Measurements from ENCODE around the gene SUMO3.
"Not testable (repeated sequence)": the region's sequence is repeated elsewhere in the genome, so short reads cannot be mapped to it uniquely, and the experiment has no call there.

SUMO3 gene

GRCh38 chr21:44846485-44847260 is 28.8 kb upstream of the SUMO3 start:
- no peak for DNase-seq (ENCODE audit: low read depth)

- no peak for DNase-seq (ENCODE audit: low read depth)
Observed at GRCh38 chr21:44846224-44846484, 28.3 kb upstream of the SUMO3 start.

- no peak for DNase-seq (ENCODE audit: low read depth)
Observed at GRCh38 chr21:44845418-44846223, 27.8 kb upstream of the SUMO3 start.

GRCh38 chr21:44844256-44844655 is 26.4 kb upstream of the SUMO3 start:
- no peak for DNase-seq (ENCODE audit: low read depth)

- DNase-seq (ENCODE audit: low read depth): no peak
Observed at GRCh38 chr21:44842721-44843445, 25.0 kb upstream of the SUMO3 start.

- no peak for DNase-seq (ENCODE audit: low read depth)
Observed at GRCh38 chr21:44842087-44842486, 24.2 kb upstream of the SUMO3 start.

- no peak for DNase-seq (ENCODE audit: low read depth)
Observed at GRCh38 chr21:44840771-44841170, 22.9 kb upstream of the SUMO3 start.

GRCh38 chr21:44838951-44839350 is 21.1 kb upstream of the SUMO3 start:
- no peak for DNase-seq (ENCODE audit: low read depth)

GRCh38 chr21:44838039-44838895 is 20.4 kb upstream of the SUMO3 start:
- DNase-seq (ENCODE audit: low read depth): no peak

GRCh38 chr21:44837537-44837936 is 19.7 kb upstream of the SUMO3 start:
- no peak for DNase-seq (ENCODE audit: low read depth)

GRCh38 chr21:44836666-44837471 is 19.0 kb upstream of the SUMO3 start:
- no peak for DNase-seq (ENCODE audit: low read depth)

GRCh38 chr21:44836349-44836665 is 18.4 kb upstream of the SUMO3 start:
- no peak for DNase-seq (ENCODE audit: low read depth)

- DNase-seq (ENCODE audit: low read depth): no peak
Observed at GRCh38 chr21:44835647-44835973, 17.7 kb upstream of the SUMO3 start.

- DNase-seq (ENCODE audit: low read depth): no peak
Observed at GRCh38 chr21:44834951-44835646, 17.2 kb upstream of the SUMO3 start.

GRCh38 chr21:44834231-44834950 is 16.5 kb upstream of the SUMO3 start:
- DNase-seq (ENCODE audit: low read depth): no peak

- DNase-seq (ENCODE audit: low read depth): no peak
Observed at GRCh38 chr21:44833663-44834062, 15.8 kb upstream of the SUMO3 start.

- not testable (repeated sequence) for DNase-seq (ENCODE audit: low read depth)
Observed at GRCh38 chr21:44832516-44833255, 14.8 kb upstream of the SUMO3 start.

- no peak for DNase-seq (ENCODE audit: low read depth)
Observed at GRCh38 chr21:44831227-44831860, 13.5 kb upstream of the SUMO3 start.

GRCh38 chr21:44829507-44830092 is 11.7 kb upstream of the SUMO3 start:
- DNase-seq (ENCODE audit: low read depth): no peak

All from GM04503 (cell line).